Cerebellar cortex (tissue), 1 donor: ENCODE data around the gene ANO4.
"Not testable (repeated sequence)": the region's sequence is repeated elsewhere in the genome, so short reads cannot be mapped to it uniquely, and the experiment has no call there.

Experiments used
- DNase-seq: peaks from one replicate; pipeline ENCODE4 v3.0.0-alpha.2; 2015; ENCODE audit warnings: low spot score

Gene ANO4

DNA sequence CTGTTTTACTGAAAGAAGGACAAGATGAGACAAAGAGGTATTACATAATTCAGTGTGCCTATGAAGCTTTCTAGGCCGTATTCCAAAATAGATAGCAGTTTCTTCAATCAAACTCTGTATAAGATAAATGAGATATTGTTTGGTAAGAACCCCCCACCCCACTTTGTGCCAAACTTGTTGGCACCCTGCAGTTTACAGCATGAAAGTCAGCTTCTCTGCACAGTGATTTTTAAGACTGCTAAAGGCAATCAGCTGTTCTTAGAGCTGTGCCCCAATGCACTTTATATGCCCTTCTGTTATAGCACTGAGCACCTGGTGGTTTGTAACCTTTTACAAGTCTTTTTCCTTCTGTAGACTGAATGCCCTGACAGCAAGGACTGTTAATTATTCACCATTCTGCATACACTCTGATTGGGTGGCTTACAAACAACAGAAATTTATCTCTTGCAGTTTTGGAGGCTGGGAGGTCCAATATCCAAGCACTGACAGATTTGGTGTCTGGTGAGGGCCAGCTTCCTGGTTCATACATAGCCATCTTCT, 76.7 kb downstream of the ANO4 start:
- DNase-seq = peak; percentile 7

DNA sequence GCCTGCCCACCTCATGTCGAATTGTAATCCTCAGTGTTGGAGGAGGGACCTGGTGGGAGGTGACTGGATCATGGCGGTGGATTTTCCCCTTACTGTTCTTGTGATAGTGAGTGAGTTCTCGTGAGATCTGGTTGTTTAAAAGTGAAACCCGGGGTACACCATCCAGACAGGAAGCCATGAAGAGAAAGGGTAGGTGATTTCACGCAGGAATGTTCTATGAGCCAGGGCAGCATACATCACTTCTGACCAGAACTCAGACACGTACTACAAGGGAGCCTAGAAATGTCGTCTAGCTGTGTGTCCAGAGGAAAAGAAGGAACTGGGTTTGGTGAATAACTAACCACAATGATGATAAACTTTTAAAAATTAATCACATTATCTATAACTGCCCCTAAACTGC, 80.6 kb downstream of the ANO4 start:
- no peak for DNase-seq

DNA sequence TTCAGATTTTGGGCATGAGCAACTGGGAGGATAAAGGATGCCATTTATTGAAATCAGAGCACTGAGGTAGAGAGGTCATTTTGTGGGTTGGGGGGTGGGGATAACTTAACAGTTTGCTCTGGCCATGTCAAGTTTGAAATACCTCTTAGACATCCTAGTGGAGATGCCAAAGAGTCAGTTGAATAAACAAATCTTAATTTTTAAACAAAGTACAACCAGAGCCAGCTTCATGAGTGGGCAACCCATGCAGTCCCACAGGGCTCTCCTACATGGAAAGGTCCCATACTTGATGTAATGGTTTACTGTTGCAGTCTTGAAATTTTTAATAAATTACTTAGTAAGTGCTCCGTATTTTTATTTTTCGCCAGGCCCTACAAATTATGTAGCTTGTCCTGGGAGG, 81.2 kb downstream of the ANO4 start:
- DNase-seq = no peak

DNA sequence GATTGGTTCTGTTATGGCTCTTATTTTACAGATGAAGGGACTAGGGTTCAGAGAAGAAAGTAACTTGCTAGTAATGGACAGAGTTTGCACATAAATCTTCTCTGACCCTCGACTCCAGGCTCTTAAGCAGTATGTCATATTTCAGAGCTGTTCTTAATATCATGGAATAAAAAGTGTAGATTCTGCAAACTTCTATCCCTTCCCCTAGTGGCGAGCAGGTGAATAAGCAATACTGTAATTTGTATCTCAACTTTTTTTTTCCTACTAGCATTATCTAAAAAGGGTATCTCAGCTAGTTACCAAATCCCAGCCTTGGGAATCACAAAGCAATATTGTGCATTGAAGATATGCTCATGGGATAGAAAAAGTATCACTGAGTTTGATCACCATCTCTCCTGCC, 83.2 kb downstream of the ANO4 start:
- DNase-seq = no peak

DNA sequence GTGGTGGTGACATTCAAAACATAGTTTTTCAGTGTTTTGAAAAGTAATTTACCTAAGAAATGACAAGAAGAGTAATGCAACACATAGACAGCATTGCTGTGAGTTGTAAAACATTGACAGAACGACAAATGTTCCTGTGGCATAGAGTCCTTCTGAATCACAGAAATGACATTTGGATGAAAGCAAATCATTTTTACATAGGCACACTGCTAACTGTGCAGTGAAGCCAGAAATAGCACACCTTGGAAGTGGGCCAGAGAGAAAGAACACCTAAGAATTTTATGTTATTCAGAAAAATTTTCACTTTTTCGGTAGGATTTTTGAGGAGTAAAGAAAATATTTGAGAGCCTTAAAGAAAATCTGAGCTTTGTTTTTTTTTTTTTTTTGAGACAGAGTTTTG, 100.6 kb downstream of the ANO4 start:
- no peak for DNase-seq

DNA sequence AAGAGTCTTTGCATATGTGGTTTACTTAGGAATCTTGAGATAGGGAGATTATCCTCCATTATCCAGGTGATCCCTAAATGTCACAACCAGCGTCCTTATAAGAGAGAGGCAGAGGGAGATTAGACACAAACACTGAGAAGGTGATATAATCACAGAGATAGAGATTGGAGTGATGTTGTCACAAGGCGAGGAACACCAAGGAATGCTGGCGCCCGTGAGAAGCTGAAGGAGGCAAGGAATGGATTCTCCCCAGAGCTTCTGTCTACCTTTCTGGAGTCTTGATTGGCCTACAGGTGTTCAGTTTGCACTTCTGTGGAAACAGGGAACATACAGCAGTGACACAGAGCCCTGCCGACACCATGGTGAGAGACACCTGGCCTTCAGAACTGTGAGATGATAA, 101.6 kb downstream of the ANO4 start:
- no peak for DNase-seq

DNA sequence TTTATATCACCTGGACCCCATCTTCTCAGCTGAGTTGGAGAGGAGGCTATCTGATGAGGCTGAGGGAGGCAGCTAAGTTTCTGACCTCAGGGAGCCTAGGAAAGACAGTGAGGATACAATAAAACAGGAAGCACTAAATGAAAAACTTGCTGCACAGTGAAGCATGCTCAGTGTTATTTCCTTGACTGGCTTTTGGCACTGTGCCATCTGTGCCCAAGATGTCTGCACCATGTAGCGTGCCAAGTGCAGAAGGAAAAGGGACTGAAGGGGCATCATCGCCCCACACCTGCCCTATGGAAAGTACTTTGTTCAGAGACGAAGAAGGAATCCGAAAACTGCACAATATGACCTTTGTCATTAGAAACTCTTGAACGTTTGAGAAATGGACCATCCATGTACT, 102.7 kb downstream of the ANO4 start:
- DNase-seq = no peak

DNA sequence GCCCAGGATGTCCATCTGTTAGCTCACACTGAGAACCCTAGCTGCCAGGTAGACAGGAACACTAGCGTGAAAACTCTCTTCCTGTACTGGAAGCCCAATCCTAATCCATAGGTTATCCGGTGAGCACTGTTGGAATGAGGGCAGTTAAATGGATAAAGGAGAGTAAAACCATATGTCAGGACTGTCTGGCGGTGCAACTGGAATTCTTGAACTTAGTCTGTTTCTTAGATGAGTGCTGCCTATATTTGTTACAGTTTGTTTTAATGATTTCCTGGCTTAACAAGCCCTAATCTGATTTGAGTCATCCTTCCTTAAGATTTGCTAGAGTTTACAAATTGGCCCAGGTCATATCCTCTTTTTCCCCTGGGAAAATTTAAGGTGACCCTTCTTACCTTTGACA, 104.7 kb downstream of the ANO4 start:
- no peak for DNase-seq

DNA sequence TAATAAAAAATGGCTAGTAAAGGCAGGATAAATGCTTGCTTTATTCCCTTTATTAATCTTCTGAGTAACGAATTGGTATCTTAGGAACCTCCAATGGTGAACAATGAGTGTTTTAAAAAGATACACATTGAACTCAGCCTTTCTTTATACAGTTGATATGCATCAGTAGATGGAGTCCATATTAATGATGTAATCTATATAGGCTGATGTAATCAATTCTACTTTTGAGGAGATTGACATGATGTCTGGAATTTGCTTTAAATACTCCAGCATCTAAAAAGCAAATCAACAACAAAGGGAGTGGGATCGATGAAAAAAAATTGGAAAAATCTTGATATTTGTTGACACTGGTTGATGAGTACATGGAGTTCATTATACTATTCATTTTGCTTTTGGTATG, 106.2 kb downstream of the ANO4 start:
- no peak for DNase-seq

DNA sequence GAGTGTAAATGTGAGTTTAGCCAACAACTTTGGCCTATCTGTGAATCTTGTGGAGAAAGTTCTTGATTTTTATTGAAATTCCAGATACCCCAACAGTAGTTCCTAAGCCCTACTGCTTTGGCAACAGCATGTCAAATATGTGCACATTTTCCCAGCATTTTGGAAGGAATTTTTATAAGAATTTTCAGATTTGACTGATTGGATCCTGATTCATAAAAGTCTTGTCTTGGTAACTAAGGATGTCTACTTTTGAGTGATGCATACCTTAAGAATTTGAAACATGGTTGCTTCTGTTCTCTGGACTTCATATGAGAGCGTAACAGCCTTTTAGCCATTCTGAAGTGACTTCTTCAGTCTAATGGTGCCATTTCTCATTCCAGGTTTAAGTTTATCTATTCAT, 106.7 kb downstream of the ANO4 start:
- no peak for DNase-seq

DNA sequence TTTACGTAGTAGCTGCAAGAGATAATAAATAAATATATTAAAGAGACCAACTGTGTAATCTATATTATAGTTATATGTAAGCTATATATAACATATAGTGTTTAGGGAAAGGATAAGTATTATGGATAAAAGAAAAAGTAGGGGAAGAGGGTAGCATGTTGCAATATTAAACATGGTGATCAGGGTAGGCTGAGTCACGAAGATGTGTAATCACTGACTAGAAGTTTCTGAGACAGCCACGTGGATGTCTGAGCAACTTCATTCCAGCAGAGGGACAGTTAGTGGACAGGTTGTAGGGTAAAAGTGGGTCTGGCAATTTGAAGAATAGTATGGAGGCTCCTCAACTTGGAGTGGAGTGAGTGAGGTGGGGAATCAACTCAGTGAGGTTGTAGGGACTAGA, 109.7 kb downstream of the ANO4 start:
- DNase-seq = no peak

DNA sequence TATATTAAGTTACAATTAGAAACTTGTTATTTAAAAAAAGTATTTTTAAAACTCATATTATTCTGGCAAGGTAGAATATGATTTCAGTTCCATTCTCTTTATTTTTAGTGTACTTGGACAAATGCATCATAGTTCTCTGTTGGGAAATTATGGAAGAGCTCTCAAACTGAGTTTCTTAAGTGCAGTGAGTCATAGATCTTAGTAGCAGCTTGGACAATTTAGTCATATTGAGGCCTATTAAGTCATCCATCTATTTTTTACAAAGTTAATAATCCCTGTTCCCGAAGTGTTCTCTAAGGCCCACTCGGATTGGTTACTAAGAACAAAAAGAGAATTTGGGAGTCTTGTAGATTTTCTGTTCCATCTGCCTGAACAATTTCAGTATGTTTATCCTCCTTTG, 113.9 kb downstream of the ANO4 start:
- DNase-seq = no peak

DNA sequence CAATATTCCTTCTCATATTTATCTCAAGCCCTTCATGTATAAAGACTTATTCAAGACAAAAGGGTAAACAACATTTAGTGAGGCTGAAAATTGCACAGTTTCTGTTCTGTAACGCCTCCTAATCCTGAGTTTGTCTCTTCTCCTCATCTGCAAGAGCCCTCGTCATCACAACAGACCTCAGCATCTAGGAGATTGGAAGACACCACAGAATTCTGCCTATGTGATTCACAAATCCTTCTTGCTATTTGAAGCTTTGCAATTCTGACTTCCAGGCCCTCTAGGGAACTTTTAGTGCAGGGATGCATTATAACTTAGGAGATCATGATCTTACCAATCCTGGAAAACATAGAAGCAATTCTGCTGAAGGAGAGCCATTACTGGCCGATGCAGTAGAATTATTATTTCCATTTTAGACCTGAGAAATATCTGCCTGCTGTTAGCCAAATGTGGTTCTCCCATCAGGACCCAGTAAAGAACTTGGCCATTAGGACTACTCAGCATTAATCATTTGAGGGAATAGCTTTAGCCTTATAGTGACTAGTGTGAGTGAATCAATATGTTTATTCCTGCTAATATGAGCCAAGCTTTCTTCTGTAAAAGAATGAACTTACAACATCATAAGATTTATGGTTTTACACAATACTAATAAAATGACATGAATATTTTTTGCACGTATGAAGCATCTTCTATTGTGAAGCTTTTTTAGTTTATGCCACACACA, 119.5 kb downstream of the ANO4 start:
- DNase-seq = no peak

DNA sequence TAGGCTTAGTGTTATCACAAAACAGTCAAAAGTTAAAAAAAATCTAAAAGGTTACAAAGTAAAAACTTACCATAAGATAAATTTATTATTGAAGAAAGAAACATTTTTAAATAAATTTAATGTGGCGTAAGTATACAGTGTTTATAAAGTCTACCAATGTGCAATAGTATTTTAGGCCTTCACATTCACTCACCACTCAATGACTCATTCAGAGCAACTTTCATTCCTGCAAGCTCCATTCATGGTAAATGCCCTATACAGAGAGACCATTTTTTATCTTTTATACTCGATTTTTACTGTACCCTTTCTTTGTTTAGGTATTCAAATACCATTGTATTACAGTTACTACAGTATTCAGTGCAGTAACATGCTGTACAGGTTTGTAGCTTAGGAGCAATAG, 124.5 kb downstream of the ANO4 start:
- no peak for DNase-seq

DNA sequence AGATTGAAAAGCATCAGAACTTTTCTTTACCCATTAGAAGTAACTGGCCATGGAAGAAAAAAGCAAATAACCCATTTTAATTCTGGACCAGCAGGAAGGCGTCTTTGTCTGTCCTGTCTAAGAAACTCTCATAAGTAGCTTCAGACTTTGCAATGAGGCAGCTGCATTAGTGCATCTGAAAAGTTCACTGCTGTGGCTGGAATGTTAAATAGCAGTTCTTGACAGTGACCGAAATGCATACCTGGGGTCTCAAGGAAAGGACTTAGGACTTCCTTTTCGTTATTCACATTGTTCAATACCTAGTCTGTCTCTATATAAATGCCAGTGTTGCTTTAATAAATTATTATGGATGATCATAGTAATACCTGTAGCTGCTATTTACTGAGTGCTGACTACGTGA, 125.9 kb downstream of the ANO4 start:
- no peak for DNase-seq

DNA sequence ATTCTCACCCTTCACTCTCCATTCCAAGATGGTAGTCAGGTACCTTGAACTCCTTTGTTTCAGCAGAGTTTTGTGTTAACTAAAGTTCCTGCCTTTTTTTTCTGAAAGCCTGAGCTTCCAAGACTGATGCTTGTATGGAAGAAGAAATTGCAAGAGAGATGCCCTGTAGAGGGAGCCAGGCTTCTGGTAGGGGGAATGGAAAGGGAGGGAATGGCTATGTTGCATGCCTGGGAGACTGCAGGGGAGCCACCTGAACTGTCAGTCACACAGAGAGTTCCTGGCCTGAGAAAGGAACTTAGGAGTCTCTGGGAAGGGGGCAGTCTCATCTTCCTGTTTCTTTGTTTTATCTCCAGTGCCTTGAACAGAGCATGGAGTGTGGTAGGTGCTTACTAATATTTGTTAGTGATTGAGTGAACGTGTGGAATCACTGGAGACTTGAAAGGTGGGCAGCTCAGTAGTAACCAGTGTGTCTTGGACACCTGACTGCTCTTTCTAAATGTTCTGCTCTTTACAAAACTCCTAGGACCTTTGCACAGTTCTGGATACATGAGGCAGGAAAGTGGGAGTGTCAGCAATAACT, 132.2 kb downstream of the ANO4 start:
- peak; percentile 5 for DNase-seq

DNA sequence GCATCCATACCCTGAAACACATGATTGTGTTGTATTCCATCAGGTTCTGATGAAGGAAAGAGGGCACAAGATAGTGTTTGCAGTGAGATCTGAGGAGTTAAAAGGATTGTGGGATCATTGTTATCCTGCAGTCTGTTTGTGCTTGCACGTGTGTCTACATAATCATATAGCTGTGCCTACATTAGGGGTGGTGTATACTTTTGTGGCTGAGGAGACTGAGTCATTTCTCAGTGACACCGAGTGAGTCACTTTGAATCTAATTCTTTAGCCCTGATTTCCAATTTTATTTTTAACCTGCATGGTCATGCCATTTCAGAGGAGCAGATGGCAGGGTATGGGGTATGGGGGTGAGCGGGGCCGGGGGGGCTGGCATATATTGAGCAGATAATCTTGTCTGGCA, 133.2 kb downstream of the ANO4 start:
- DNase-seq = no peak

DNA sequence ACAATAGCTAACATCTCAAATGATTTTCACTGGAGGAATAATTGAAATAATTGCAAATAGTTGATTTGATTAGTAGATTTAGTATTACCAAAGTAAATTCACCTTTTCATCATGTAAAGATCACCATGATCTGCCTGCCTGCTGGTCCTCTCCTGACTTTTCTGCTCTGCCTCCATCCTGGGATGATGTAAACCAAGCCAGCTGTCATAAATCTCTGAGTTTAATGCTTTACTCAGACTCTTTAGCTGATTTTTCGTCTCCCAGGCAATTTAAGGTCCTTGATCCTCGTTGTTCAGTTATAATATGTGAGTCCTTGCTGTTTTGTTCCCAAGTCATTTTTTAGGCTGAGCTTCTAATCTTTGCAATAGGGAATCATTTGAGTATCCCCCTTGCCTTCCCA, 138.0 kb downstream of the ANO4 start:
- DNase-seq = no peak

DNA sequence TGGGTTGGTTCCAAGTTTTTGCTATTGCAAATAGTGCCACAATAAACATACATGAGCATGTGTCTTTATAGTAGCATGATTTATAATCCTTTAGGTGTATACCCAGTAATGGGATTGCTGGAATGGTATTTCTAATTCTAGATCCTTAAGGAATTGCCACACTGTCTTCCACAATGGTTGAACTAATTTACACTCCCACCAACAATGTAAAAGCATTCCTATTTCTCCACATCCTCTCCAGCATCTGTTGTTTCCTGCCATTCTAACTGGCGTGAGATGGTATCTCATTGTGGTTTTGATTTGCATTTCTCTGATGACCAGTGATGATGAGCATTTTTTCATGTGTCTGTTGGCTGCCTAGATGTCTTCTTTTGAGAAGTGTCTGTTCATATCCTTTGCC, 139.0 kb downstream of the ANO4 start:
- not testable (repeated sequence) for DNase-seq

DNA sequence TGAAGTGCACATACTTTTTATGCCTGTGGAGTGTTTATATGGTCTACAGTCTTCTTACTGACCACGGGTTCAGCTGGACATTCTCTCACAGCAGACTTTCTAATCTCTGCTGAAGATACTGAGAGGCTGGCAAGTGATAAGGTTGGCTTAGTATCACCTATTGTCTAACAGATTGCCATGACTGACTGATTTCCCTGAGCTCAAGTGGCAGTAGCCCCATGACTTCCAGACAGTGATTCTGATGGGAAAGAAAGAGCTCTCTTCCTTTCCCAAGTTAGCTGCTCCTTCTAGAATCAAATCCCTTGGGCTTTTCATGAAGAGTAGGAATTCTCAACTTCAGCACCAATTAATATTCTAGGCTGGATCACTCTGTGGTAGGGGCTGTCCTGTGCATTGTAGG, 141.4 kb downstream of the ANO4 start:
- DNase-seq = no peak

DNA sequence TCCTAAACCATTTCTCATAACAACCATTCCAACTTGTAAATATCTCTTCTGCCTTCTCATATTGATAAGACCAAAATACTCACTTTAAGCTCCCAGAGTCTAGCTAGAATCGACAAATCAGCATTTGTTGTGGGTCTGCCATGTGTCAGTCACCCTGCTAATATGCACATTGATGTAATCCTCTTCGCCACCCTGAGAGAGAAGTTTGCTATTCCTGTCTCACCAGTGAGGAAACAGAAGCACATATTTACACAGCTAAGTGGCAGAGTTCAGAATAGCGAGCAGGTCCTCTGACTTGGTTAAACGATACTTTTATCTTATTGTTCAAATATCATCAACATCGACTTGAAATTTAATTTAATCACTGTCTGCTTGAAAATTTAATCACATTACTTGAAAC, 142.1 kb downstream of the ANO4 start:
- no peak for DNase-seq

DNA sequence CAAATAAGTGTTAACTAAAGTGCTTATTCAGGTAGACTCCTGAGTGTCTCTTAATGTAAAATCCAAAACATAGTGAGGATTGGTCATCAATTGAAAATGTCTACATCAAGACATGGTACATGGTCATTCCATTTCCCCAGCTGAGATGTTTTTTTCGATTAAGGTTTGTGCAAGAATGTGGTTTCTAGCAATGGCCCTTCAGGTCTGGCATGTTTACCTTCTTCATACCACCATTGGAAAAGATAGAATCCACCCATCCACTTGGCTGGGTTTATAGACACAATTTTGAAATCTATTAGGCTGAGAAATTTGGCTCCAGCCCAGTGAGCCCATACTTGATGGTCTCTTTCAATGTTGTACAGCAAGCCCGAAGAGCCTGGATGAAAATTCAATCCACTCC, 145.9 kb downstream of the ANO4 start:
- no peak for DNase-seq

DNA sequence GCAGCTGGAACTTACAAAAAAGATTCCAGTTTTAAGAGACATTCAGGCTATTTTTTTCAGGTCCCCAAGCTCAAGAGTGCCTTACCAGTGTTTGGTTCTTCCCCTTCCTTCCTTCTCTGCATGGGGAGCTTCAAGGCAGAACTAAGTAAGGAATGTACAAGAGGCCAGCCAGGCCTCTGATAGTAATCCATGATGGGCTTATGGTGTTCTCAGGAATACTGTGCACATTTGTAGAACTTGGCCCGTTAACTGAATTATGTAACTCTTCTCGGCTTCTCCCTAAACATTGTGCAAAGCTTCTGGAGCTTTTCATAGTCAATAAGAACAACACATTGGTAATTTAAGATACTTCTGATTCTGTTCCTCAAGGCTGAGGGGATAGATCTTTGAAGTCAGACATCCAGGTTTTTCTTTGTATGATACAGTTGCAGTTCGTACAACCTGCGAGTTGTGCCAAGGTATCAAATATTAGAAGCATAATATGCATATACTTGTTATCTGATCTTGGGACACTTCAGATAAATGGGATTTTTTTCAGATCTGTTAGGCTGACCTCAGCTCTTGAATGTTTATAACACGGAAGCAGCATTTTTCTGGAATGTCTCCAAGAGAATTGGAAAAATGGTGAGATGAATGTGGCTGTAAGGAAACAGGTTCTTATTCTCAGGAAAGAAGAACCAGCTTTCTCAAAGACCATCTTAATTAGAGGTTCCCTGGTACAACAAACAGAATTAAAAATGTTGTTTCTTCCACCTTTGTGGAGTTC, 148.6 kb downstream of the ANO4 start:
- no peak for DNase-seq
